Endothelial cell of umbilical vein (primary cell): ENCODE data around the gene NR6A1. TPM values are rescaled to one million over a fixed set of nuclear protein-coding genes. Genes with fewer than 3 reads are reported as not detected.

Experiments
- BruUV-seq: library from RNA; stranded (reverse); fragments of 400-500 nt; replicated peaks from 2 replicates; lab custom pipeline; 2021; lab: Mats Ljungman, UMichigan
- CTCF ChIA-PET: fragments of 300-600, 350-600 bp; sonication (Branson Sonifier 250); formaldehyde crosslinking; loops from one replicate; lab custom pipeline; 2021; ENCODE audit warnings: antibody characterized with exemption, inconsistent platforms; lab: Charles Lee
- POLR2A ChIA-PET: fragments of 300-600, 350-600 bp; sonication (Branson Sonifier 250); formaldehyde crosslinking; loops from one replicate; lab custom pipeline; 2021; ENCODE audit warnings: antibody characterized with exemption, inconsistent platforms; lab: Charles Lee
- DNase-seq: peaks from one replicate; pipeline ENCODE4 v3.0.0-alpha.2; 2011; ENCODE audit warnings: low read depth, low spot score
- FAIRE-seq: peaks from 2 replicates; lab custom pipeline; 2011; peaks lifted over from hg19 to GRCh38; lab: Jason Lieb, UNC
- H2AFZ ChIP-seq: 2 replicates; pipeline ENCODE4 v1.6.0; 2012; ENCODE audit warnings: low read depth, low read length, control low read depth, inconsistent platforms
- H3K27ac ChIP-seq: 2 replicates; pipeline ENCODE4 v1.5.1; 2011; ENCODE audit warnings: low read depth, mild to moderate bottlenecking, control low read depth, low read length, moderate library complexity; ENCODE audit not compliant: insufficient read depth
- H3K27me3 ChIP-seq, 2 experiments: 2 replicates each; pipeline versions ENCODE4 v1.6.0 to v1.6.1; 2011; ENCODE audit warnings: low read length in 2 of 2, mixed read lengths in 1 of 2; ENCODE audit not compliant: control insufficient read depth in 2 of 2, insufficient read depth in 2 of 2
- H3K36me3 ChIP-seq, 2 experiments: 2 replicates in 1 of 2; 3 replicates in 1 of 2; pipeline ENCODE4 v1.5.1; 2011; ENCODE audit warnings: low read length in 2 of 2, mild to moderate bottlenecking in 1 of 2, moderate library complexity in 1 of 2; ENCODE audit not compliant: control insufficient read depth in 2 of 2, insufficient read depth in 2 of 2; ENCODE audit errors: extremely low read depth in 1 of 2
- H3K4me1 ChIP-seq: 3 replicates; pipeline ENCODE4 v1.5.1; 2011; ENCODE audit warnings: mild to moderate bottlenecking, low read length; ENCODE audit not compliant: control insufficient read depth, insufficient read depth; ENCODE audit errors: extremely low read depth
- H3K4me2 ChIP-seq: 2 replicates; pipeline ENCODE4 v1.6.1; 2011; ENCODE audit warnings: low read length, control low read depth, mixed read lengths; ENCODE audit not compliant: insufficient read depth
- H3K4me3 ChIP-seq, 3 experiments: fragments of 200-600 bp in 1 of 3; sonication (generic), shearing (Covaris generic) in 1 of 3; replicated peaks in 1 of 3; 2 replicates each; pipeline ENCODE4 v1.5.1; 2011 to 2016; ENCODE audit warnings: control low read depth in 3 of 3, low read length in 3 of 3, mild to moderate bottlenecking in 2 of 3, inconsistent platforms in 1 of 3, low read depth in 1 of 3, moderate library complexity in 1 of 3; ENCODE audit not compliant: insufficient read depth in 1 of 3
- H3K79me2 ChIP-seq: 2 replicates; pipeline ENCODE4 v1.6.0; 2012; ENCODE audit warnings: low read length, inconsistent platforms; ENCODE audit not compliant: control insufficient read depth, insufficient read depth
- H3K9ac ChIP-seq: replicated peaks from 2 replicates; pipeline ENCODE3; 2011; ENCODE audit warnings: low read length, control low read depth; ENCODE audit not compliant: insufficient read depth; ENCODE audit errors: extremely low read depth
- H3K9me1 ChIP-seq: replicated peaks from 3 replicates; pipeline ENCODE4 v1.6.0; 2011; ENCODE audit warnings: mild to moderate bottlenecking, low read length; ENCODE audit not compliant: control insufficient read depth, insufficient read depth; ENCODE audit errors: extremely low read depth
- H3K9me3 ChIP-seq: replicated peaks from 2 replicates; pipeline ENCODE4 v1.5.1; 2012; ENCODE audit warnings: low read length, inconsistent platforms; ENCODE audit not compliant: control insufficient read depth, insufficient read depth
- H4K20me1 ChIP-seq: replicated peaks from 2 replicates; pipeline ENCODE3; 2011; ENCODE audit warnings: mild to moderate bottlenecking, low read length; ENCODE audit not compliant: control insufficient read depth, insufficient read depth; ENCODE audit errors: extremely low read depth
- CTCF ChIP-seq, 2 donors: IDR thresholded peaks; 1 replicate in 1 of 2; 2 replicates in 1 of 2; pipeline ENCODE4 v1.5.1; 2011; ENCODE audit warnings: low read length in 2 of 2, mild to moderate bottlenecking in 2 of 2, moderate library complexity in 2 of 2, control low read depth in 1 of 2, inconsistent platforms in 1 of 2, low read depth in 1 of 2; ENCODE audit not compliant: insufficient read depth in 1 of 2; ENCODE audit errors: extremely low read depth in 1 of 2
- EZH2 ChIP-seq: IDR thresholded peaks from 2 replicates; pipeline ENCODE4 v1.6.1; 2012; ENCODE audit warnings: borderline replicate concordance, low read depth, mild to moderate bottlenecking, moderate library complexity, low read length, inconsistent platforms; ENCODE audit not compliant: severe bottlenecking
- FOS ChIP-seq: IDR thresholded peaks from 2 replicates; pipeline ENCODE4 v1.6.1; 2011; ENCODE audit warnings: mild to moderate bottlenecking, low read length, moderate library complexity, borderline replicate concordance; ENCODE audit not compliant: insufficient read depth
- GATA2 ChIP-seq: IDR thresholded peaks from 2 replicates; pipeline ENCODE4 v1.7.0; 2011; ENCODE audit warnings: low read depth, mild to moderate bottlenecking, moderate library complexity, mixed read lengths, low read length; ENCODE audit not compliant: insufficient read length, insufficient read depth
- JUN ChIP-seq: IDR thresholded peaks from 2 replicates; pipeline ENCODE4 v1.6.1; 2011; ENCODE audit warnings: borderline replicate concordance, low read depth; ENCODE audit not compliant: insufficient read length, insufficient read depth
- MAX ChIP-seq: IDR thresholded peaks from 2 replicates; pipeline ENCODE4 v1.6.1; 2011; ENCODE audit not compliant: insufficient read depth, insufficient read length
- MYC ChIP-seq: IDR thresholded peaks from one replicate; pipeline ENCODE4 v1.6.1; 2011; ENCODE audit warnings: mild to moderate bottlenecking, low read depth, low read length
- POLR2A ChIP-seq: IDR thresholded peaks from 2 replicates; pipeline ENCODE4 v1.6.1; 2012; ENCODE audit warnings: low read depth, mild to moderate bottlenecking, control low read depth, low read length
- POLR2AphosphoS5 ChIP-seq: IDR thresholded peaks from 2 replicates; pipeline ENCODE4 v1.6.1; 2012; ENCODE audit warnings: low read depth, mild to moderate bottlenecking, control low read depth, low read length, moderate library complexity; ENCODE audit not compliant: insufficient read depth
- dilution Hi-C: fragments of 300-500 bp; cut with MboI; formaldehyde crosslinking; loops from one replicate; pipeline ENCODE4 v1.15.0; 2019; ENCODE audit warnings: low sequenced_read_pairs; ENCODE audit not compliant: extremely low pct_ligation_motif_present
- intact Hi-C: fragments of 100-400 bp; cut with micrococcal nuclease; formaldehyde crosslinking; loops from one replicate; pipeline ENCODE4 v1.10.0; 2022
- polyA plus RNA-seq, 4 experiments: library from polyadenylated mRNA; depleted of rRNA in 3 of 4; stranded (reverse) in 3 of 4; unstranded in 1 of 4; fragments of >200 nt; gene quantifications; 2 replicates each; pipeline versions ENCODE4 v1.2.1 to v1.2.3, GENCODE V29; 2011 to 2012; ENCODE audit warnings: missing spikeins in 1 of 4
- total RNA-seq: library from RNA; stranded (reverse); gene quantifications from 2 replicates; pipeline ENCODE4 v1.2.3, GENCODE V29; 2021

NR6A1 gene
- total and polyA plus RNA-seq, 2 donors (not counting 3 experiments of a cell fraction or from before 2014, with no cell fraction given), result 0.17 to 1.2 TPM

DNA sequence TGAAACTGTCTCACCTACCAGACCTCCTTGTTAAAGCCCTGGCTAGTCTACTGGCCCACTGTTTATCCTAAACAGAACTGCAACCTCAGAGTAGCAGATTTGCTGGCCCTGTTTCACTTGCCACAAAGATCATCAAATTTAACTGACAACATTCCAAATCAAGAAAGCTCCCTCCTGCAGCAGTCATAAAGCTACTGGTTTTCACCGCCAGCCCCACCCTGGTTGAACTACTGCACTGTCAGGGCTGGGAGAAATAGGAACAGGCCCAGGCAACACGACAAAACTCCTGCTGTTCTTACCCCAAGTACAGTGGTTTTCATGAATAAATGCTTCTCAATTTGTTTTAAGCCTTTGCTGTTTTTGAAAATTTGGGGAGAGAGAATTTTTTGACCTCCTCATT, 63.0 kb downstream of the NR6A1 start:
- BruUV-seq, result no TSS peak
- H3K27ac ChIP-seq, result no peak overlapping the region
- DNase-seq, result no peak

More for the DNA sequence above, 63.0 kb downstream of the NR6A1 start:
- no peaks in the 10 kb centered on the region for H3K79me2 ChIP-seq
- no peaks in the 10 kb centered on the region for H3K9me1 ChIP-seq
- no peak overlapping the region for H2AFZ ChIP-seq
- POLR2A ChIA-PET, result no interaction called here
- intact Hi-C loops (no loop called here), dilution Hi-C loops (no loop called here)
- TF ChIP-seq GATA2 (no peak), MYC (no peak), POLR2AphosphoS5 (no peak), MAX (no peak), POLR2A (no peak), CTCF (IDR thresholded peaks at IDR 0.05; ENCODE audit: extremely low read depth in 1 of 2, insufficient read depth in 1 of 2, low read depth in 1 of 2, low read length in 2 of 2) (no peak), EZH2 (no peak), FOS (no peak), JUN (no peak)
- peaks cover 9% of the 10 kb centered on the region for H3K4me1 ChIP-seq
- no peaks in the 10 kb centered on the region for H3K9me3 ChIP-seq
- H3K36me3 ChIP-seq, result no peaks in the 10 kb centered on the region
- H3K4me2 ChIP-seq, result no peak overlapping the region
- H3K27me3 ChIP-seq, result no peaks in the 10 kb centered on the region
- CTCF ChIA-PET, result interaction anchor here (1.4 to 15.0 kb wide), 4 partner anchors 26 to 93 kb away, joined by 5 to 439 read pairs (median 6); no protein-coding TSS in a partner anchor
- FAIRE-seq, result no peak
- H4K20me1 ChIP-seq, result no peaks in the 10 kb centered on the region
- H3K4me3 ChIP-seq, result no peak overlapping the region
- H3K9ac ChIP-seq, result no peak overlapping the region
